WTC11 (cell line): ENCODE data around the gene NALCN. TPM values are rescaled to one million over a fixed set of nuclear protein-coding genes. Genes with fewer than 3 reads are reported as not detected.

Source experiments
- ATAC-seq: fragments of 200-7000 bp; cut with Tn5 transposase; 2 replicates; pipeline ENCODE4 v1.10.0; 2021; ENCODE audit warnings: mild to moderate bottlenecking, moderate library complexity
- CTCF ChIA-PET: fragments of 300-600 bp; sonication (Branson Sonifier 250); formaldehyde crosslinking; loops from one replicate; lab custom pipeline; 2021; ENCODE audit warnings: antibody characterized with exemption; lab: Charles Lee
- POLR2A ChIA-PET: fragments of 350-600 bp; sonication (Branson Sonifier 250); formaldehyde crosslinking; loops from one replicate; lab custom pipeline; 2021; ENCODE audit warnings: antibody characterized with exemption; lab: Charles Lee
- DNase-seq: peaks from one replicate; pipeline ENCODE4 v3.0.0; 2021; ENCODE audit warnings: low spot score
- H3K27ac Mint-ChIP-seq: 2 replicates; pipeline ENCODE4 v1.8.0; 2021; ENCODE audit warnings: mixed read lengths
- H3K27me3 Mint-ChIP-seq: 2 replicates; pipeline ENCODE4 v1.8.0; 2021; ENCODE audit warnings: low read depth, mild to moderate bottlenecking, moderate library complexity, mixed read lengths
- H3K36me3 Mint-ChIP-seq: 2 replicates; pipeline ENCODE4 v1.8.0; 2021; ENCODE audit warnings: mixed read lengths
- H3K4me1 Mint-ChIP-seq: 2 replicates; pipeline ENCODE4 v1.8.0; 2022; ENCODE audit warnings: mixed read lengths
- H3K4me3 Mint-ChIP-seq: 2 replicates; pipeline ENCODE4 v1.8.0; 2021; ENCODE audit warnings: mild to moderate bottlenecking, moderate library complexity, mixed read lengths
- H3K9me3 Mint-ChIP-seq: 2 replicates; pipeline ENCODE4 v1.8.0; 2021; ENCODE audit warnings: mixed read lengths
- CDX4 ChIP-seq: fragments of 250-450 bp; sonication (Bioruptor Pico); IDR thresholded peaks from 2 replicates; pipeline ENCODE4 v1.9.0; 2021; ENCODE audit warnings: moderate library complexity, mild to moderate bottlenecking, inconsistent platforms, borderline replicate concordance
- CREB1 ChIP-seq: sonication (generic); formaldehyde crosslinking; IDR thresholded peaks from 2 replicates; pipeline ENCODE4 v1.8.0; 2023; ENCODE audit warnings: mild to moderate bottlenecking, missing genetic modification reagents
- ELF4 ChIP-seq: sonication (generic); formaldehyde crosslinking; IDR thresholded peaks from 2 replicates; pipeline ENCODE4 v1.8.1; 2022; ENCODE audit warnings: low read depth, mild to moderate bottlenecking, moderate library complexity, missing genetic modification reagents
- FOXJ3 ChIP-seq: sonication (generic); formaldehyde crosslinking; IDR thresholded peaks from 2 replicates; pipeline ENCODE4 v1.9.0; 2021; ENCODE audit warnings: missing genetic modification reagents, mild to moderate bottlenecking, borderline replicate concordance
- FOXK1 ChIP-seq: sonication (generic); formaldehyde crosslinking; IDR thresholded peaks from 2 replicates; pipeline ENCODE4 v1.8.0; 2022; ENCODE audit warnings: mild to moderate bottlenecking, moderate library complexity, missing genetic modification reagents
- FOXP4 ChIP-seq: sonication (generic); formaldehyde crosslinking; IDR thresholded peaks from 2 replicates; pipeline ENCODE4 v1.8.0; 2022; ENCODE audit warnings: mild to moderate bottlenecking, missing genetic modification reagents
- GTF2I ChIP-seq: fragments of 250-450 bp; sonication (Bioruptor Pico); conservative IDR thresholded peaks from 2 replicates; pipeline ENCODE4 v1.4.0; 2021; ENCODE audit warnings: mild to moderate bottlenecking
- KAT7 ChIP-seq: sonication (generic); formaldehyde crosslinking; IDR thresholded peaks from 2 replicates; pipeline ENCODE4 v1.8.1; 2023; ENCODE audit warnings: missing genetic modification reagents, mild to moderate bottlenecking, borderline replicate concordance
- MXD4 ChIP-seq: fragments of 250-450 bp; sonication (Bioruptor Pico); IDR thresholded peaks from 2 replicates; pipeline ENCODE4 v1.8.0; 2021; ENCODE audit warnings: mild to moderate bottlenecking, moderate library complexity, borderline replicate concordance
- NFE2L1 ChIP-seq: sonication (generic); formaldehyde crosslinking; IDR thresholded peaks from 2 replicates; pipeline ENCODE4 v1.8.1; 2023; ENCODE audit warnings: missing genetic modification reagents
- OVOL2 ChIP-seq: fragments of 250-450 bp; sonication (Bioruptor Pico); IDR thresholded peaks from 2 replicates; pipeline ENCODE4 v1.9.0; 2021; ENCODE audit warnings: mild to moderate bottlenecking, borderline replicate concordance
- PRDM15 ChIP-seq: sonication (generic); formaldehyde crosslinking; IDR thresholded peaks from 2 replicates; pipeline ENCODE4 v1.8.0; 2022; ENCODE audit warnings: missing genetic modification reagents
- TP53 ChIP-seq: sonication (generic); formaldehyde crosslinking; IDR thresholded peaks from 2 replicates; pipeline ENCODE4 v1.8.1; 2023; ENCODE audit warnings: mild to moderate bottlenecking, missing genetic modification reagents
- USF2 ChIP-seq: sonication (generic); formaldehyde crosslinking; IDR thresholded peaks from 2 replicates; pipeline ENCODE4 v1.8.1; 2023; ENCODE audit warnings: mild to moderate bottlenecking, missing genetic modification reagents, moderate library complexity
- ZNF138 ChIP-seq: sonication (generic); formaldehyde crosslinking; conservative IDR thresholded peaks from 2 replicates; pipeline ENCODE4 v1.8.1; 2022; ENCODE audit warnings: mild to moderate bottlenecking, moderate library complexity, missing genetic modification reagents
- ZNF219 ChIP-seq: sonication (generic); formaldehyde crosslinking; IDR thresholded peaks from 2 replicates; pipeline ENCODE4 v1.8.0; 2023; ENCODE audit warnings: missing genetic modification reagents, mild to moderate bottlenecking, borderline replicate concordance
- ZNF232 ChIP-seq: sonication (generic); formaldehyde crosslinking; IDR thresholded peaks from 2 replicates; pipeline ENCODE4 v1.8.0; 2022; ENCODE audit warnings: mild to moderate bottlenecking, missing genetic modification reagents
- ZNF416 ChIP-seq: fragments of 250-450 bp; sonication (Bioruptor Pico); IDR thresholded peaks from 2 replicates; pipeline ENCODE4 v1.9.0; 2021; ENCODE audit warnings: mild to moderate bottlenecking, inconsistent platforms
- total RNA-seq: library from RNA; stranded (reverse); gene quantifications from 3 replicates; pipeline ENCODE4 v1.2.3, GENCODE V29; 2021
- TF ChIP-seq, protein P1 (sequence below): sonication (generic); formaldehyde crosslinking; IDR thresholded peaks from 2 replicates; pipeline ENCODE4 v1.8.0; 2022; ENCODE audit warnings: mild to moderate bottlenecking, missing genetic modification reagents
- TF ChIP-seq, protein P2 (sequence below): sonication (generic); formaldehyde crosslinking; IDR thresholded peaks from 2 replicates; pipeline ENCODE4 v1.8.1; 2022; ENCODE audit warnings: missing genetic modification reagents, borderline replicate concordance
- TF ChIP-seq, protein P3 (sequence below): fragments of 250-450 bp; sonication (Bioruptor Pico); IDR thresholded peaks from 2 replicates; pipeline ENCODE4 v1.9.0; 2021; ENCODE audit warnings: mild to moderate bottlenecking

NALCN gene
- total RNA-seq, 1 experiment from 2014 or later = 0.33 TPM

GRCh38 chr13:101116341-101116740, 300.0 kb downstream of the NALCN start:
- peaks cover 5% of the 10 kb centered on the region; the same call in 1 of the 2 replicates for H3K36me3 Mint-ChIP-seq
- DNase-seq (no peak), ATAC-seq (no peak)
- no peak overlapping the region; the same call in 1 of the 2 replicates for H3K4me3 Mint-ChIP-seq
- ChIA-PET CTCF (interaction anchor here (0.5 to 1.2 kb wide), 4 partner anchors 11 to 543 kb away, joined by 3 to 5 read pairs (median 4); no protein-coding TSS in a partner anchor), POLR2A (no interaction called here)
- H3K27ac Mint-ChIP-seq = peak overlapping the region; percentile 78; the same call in 1 of the 2 replicates
- no peaks in the 10 kb centered on the region; the same call in 1 of the 2 replicates for H3K27me3 Mint-ChIP-seq
- peaks cover 79% of the 10 kb centered on the region for H3K4me1 Mint-ChIP-seq
- peaks cover 4% of the 10 kb centered on the region for H3K9me3 Mint-ChIP-seq
- no peak for TF ChIP-seq FOXK1 (CRISPR knock-in tag)
- no peak for TF ChIP-seq FOXJ3 (CRISPR knock-in tag)
- TF ChIP-seq, protein P1, sequence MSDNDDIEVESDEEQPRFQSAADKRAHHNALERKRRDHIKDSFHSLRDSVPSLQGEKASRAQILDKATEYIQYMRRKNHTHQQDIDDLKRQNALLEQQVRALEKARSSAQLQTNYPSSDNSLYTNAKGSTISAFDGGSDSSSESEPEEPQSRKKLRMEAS (CRISPR knock-in tag) = no peak
- TF ChIP-seq, protein P2, sequence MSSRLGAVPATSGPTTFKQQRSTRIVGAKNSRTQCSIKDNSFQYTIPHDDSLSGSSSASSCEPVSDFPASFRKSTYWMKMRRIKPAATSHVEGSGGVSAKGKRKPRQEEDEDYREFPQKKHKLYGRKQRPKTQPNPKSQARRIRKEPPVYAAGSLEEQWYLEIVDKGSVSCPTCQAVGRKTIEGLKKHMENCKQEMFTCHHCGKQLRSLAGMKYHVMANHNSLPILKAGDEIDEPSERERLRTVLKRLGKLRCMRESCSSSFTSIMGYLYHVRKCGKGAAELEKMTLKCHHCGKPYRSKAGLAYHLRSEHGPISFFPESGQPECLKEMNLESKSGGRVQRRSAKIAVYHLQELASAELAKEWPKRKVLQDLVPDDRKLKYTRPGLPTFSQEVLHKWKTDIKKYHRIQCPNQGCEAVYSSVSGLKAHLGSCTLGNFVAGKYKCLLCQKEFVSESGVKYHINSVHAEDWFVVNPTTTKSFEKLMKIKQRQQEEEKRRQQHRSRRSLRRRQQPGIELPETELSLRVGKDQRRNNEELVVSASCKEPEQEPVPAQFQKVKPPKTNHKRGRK (CRISPR knock-in tag) = no peak
- TF ChIP-seq ZNF138 (CRISPR knock-in tag) = no peak
- TF ChIP-seq MXD4 (CRISPR knock-in tag) = no peak

- TF ChIP-seq ZNF219 = no peak
- no peak for TF ChIP-seq CREB1 (CRISPR knock-in tag)
- TF ChIP-seq ZNF416 = no peak
- TF ChIP-seq NFE2L1 (CRISPR knock-in tag) = no peak
- no peak for TF ChIP-seq KAT7 (CRISPR knock-in tag)
- no peak for TF ChIP-seq TP53 (CRISPR knock-in tag)
- no peak for TF ChIP-seq GTF2I
- TF ChIP-seq PRDM15 = no peak
- no peak for TF ChIP-seq CDX4 (CRISPR knock-in tag)
- no peak for TF ChIP-seq USF2 (CRISPR knock-in tag)
- TF ChIP-seq ELF4 (CRISPR knock-in tag) = no peak
- TF ChIP-seq OVOL2 (CRISPR knock-in tag) = no peak
- TF ChIP-seq, protein P3, sequence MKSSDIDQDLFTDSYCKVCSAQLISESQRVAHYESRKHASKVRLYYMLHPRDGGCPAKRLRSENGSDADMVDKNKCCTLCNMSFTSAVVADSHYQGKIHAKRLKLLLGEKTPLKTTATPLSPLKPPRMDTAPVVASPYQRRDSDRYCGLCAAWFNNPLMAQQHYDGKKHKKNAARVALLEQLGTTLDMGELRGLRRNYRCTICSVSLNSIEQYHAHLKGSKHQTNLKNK (CRISPR knock-in tag) = no peak
- no peak for TF ChIP-seq ZNF232 (CRISPR knock-in tag)
- TF ChIP-seq FOXP4 (CRISPR knock-in tag) = no peak
- H3K36me3 Mint-ChIP-seq = peaks cover 6% of the 10 kb centered on the region; the same call in 1 of the 2 replicates
- H3K4me1 Mint-ChIP-seq = peaks cover 77% of the 10 kb centered on the region
- POLR2A ChIA-PET = no interaction called here
- no peaks in the 10 kb centered on the region; the same call in 1 of the 2 replicates for H3K27me3 Mint-ChIP-seq
- CTCF ChIA-PET = interaction anchor here (0.5 to 1.1 kb wide), 3 partner anchors 323 to 543 kb away, joined by 3 to 4 read pairs (median 3); no protein-coding TSS in a partner anchor
- peak; percentile 74 for ATAC-seq
- no peak for DNase-seq
- H3K9me3 Mint-ChIP-seq = peaks cover 4% of the 10 kb centered on the region
- peak overlapping the region; percentile 80 for H3K27ac Mint-ChIP-seq
- peak overlapping the region; percentile 6 for H3K4me3 Mint-ChIP-seq
Observed at GRCh38 chr13:101115762-101116171, 300.5 kb downstream of the NALCN start.
